ENCODE measurements around the gene LHFPL5. TPM values are rescaled to one million over a fixed set of nuclear protein-coding genes. Genes with fewer than 3 reads are reported as not detected.
A peak's percentile ranks its signal among the peaks of the same experiment; 100 is the strongest.

Gene LHFPL5
- total RNA-seq, result not detected

- no peak for DNase-seq
- Histone ChIP-seq H3K4me3 (peak within 1 kb of the TSS in 2 of 4 donors; percentile 2 to 33), H3K4me1 (peaks cover 3 to 9% (median 6%) of the 10 kb centered on the region in 3 donors), H3K36me3 (no peaks in the 10 kb centered on the region), H3K27ac (no peak within 1 kb of the TSS), H3K9me3 (no peaks in the 10 kb centered on the region), H3K27me3 (peaks cover 0 to 45% (median 0%) of the 10 kb centered on the region in 4 donors)
- TF ChIP-seq CTCF (IDR thresholded peaks at IDR 0.05), result no peak
- TF ChIP-seq POLR2A (IDR thresholded peaks at IDR 0.05), result no peak
- intact Hi-C loops (cut with DNase I), result no loop called here
- WGBS, 2 donors, result 5 to 59% methylated on average over 5 to 6 of the region's 40 CpGs
These were observed at the start of gene LHFPL5 for GRCh38 chr6:35804996-35805736. LHFPL5 (plus strand) TSS chr6:35805352; CDS start chr6:35805671, 319 bp downstream.

GRCh38 chr6:35757456-35758123 is 47.6 kb upstream of the LHFPL5 start:
- DNase-seq, result no peak

GRCh38 chr6:35759426-35759825 is 45.7 kb upstream of the LHFPL5 start:
- DNase-seq, result no peak
- Histone ChIP-seq H3K9me3 (no peaks in the 10 kb centered on the region), H3K36me3 (no peaks in the 10 kb centered on the region), H3K4me1 (peaks cover 0 to 10% (median 0%) of the 10 kb centered on the region in 3 donors), H3K27me3 (peaks cover 0 to 58% (median under 1%) of the 10 kb centered on the region in 4 donors), H3K27ac (no peak overlapping the region), H3K4me3 (no peak overlapping the region)
- intact Hi-C loops (cut with DNase I), result no loop called here
- TF ChIP-seq POLR2A (IDR thresholded peaks at IDR 0.05) (no peak), CTCF (IDR thresholded peaks at IDR 0.05) (no peak)
- WGBS, 2 donors, result 66 to 75% methylated on average over 3 of the region's 3 CpGs

More at GRCh38 chr6:35757456-35758123, 47.6 kb upstream of the LHFPL5 start:
- 54 to 58% methylated on average over 7 to 10 of the region's 10 CpGs for WGBS, 2 donors
- intact Hi-C loops (cut with DNase I), result no loop called here
- Histone ChIP-seq H3K9me3 (no peaks in the 10 kb centered on the region), H3K4me3 (no peak overlapping the region), H3K27me3 (peaks cover 0 to 41% (median 0%) of the 10 kb centered on the region in 4 donors), H3K36me3 (no peaks in the 10 kb centered on the region), H3K27ac (no peak overlapping the region), H3K4me1 (peaks cover 0 to 4% (median 0%) of the 10 kb centered on the region in 3 donors)
- peak in 2 of 6 experiments; percentile 20 for TF ChIP-seq CTCF (IDR thresholded peaks at IDR 0.05)
- no peak for TF ChIP-seq POLR2A (IDR thresholded peaks at IDR 0.05)

- DNase-seq, result no peak
- TF ChIP-seq POLR2A (IDR thresholded peaks at IDR 0.05) (no peak), CTCF (IDR thresholded peaks at IDR 0.05) (no peak)
- intact Hi-C loops (cut with DNase I), result no loop called here
- H3K27me3 ChIP-seq, result peaks cover 0 to 65% (median 5%) of the 10 kb centered on the region in 4 donors
- H3K4me1 ChIP-seq, result peaks cover 0 to 11% (median 0%) of the 10 kb centered on the region in 3 donors
- H3K9me3 ChIP-seq, result no peaks in the 10 kb centered on the region
- no peaks in the 10 kb centered on the region for H3K36me3 ChIP-seq
- no peak overlapping the region for H3K27ac ChIP-seq
- no peak overlapping the region for H3K4me3 ChIP-seq
- 68 to 72% methylated on average over 11 to 15 of the region's 23 CpGs for WGBS, 2 donors
These were observed 39.4 kb upstream of the LHFPL5 start for GRCh38 chr6:35765739-35766138.

GRCh38 chr6:35769211-35769610 is 35.9 kb upstream of the LHFPL5 start:
- no peak for TF ChIP-seq POLR2A (IDR thresholded peaks at IDR 0.05)
- no peak for TF ChIP-seq CTCF (IDR thresholded peaks at IDR 0.05)
- intact Hi-C loops (cut with DNase I), result no loop called here
- 65 to 77% methylated on average over 4 of the region's 4 CpGs for WGBS, 2 donors

More at GRCh38 chr6:35769211-35769610, 35.9 kb upstream of the LHFPL5 start:
- H3K36me3 ChIP-seq, result no peaks in the 10 kb centered on the region
- DNase-seq, result no peak
- no peaks in the 10 kb centered on the region for H3K9me3 ChIP-seq
- peaks cover 0 to 8% (median 0%) of the 10 kb centered on the region in 3 donors for H3K4me1 ChIP-seq
- H3K27me3 ChIP-seq, result peaks cover 0 to 54% (median 5%) of the 10 kb centered on the region in 4 donors
- H3K27ac ChIP-seq, result no peak overlapping the region
- H3K4me3 ChIP-seq, result no peak overlapping the region

Measured in esophagus squamous epithelium (tissue), 5 donors.